BLaER1 treated with 17β-estradiol and CSF1 and Interleukin-3, amounts not matched to agents 10 nM and 100 nM (cell line): Measurements from ENCODE around the gene ZNF12.

ENCODE experiments used
- H3K27ac ChIP-seq, 11 experiments: shearing (Covaris generic); formaldehyde crosslinking; 2 replicates each; pipeline ENCODE4 v1.8.1; 2022
- H3K27me3 ChIP-seq, 11 experiments: shearing (Covaris generic); formaldehyde crosslinking; 2 replicates each; pipeline ENCODE4 v1.8.1; 2022
- H3K36me3 ChIP-seq, 11 experiments: shearing (Covaris generic); formaldehyde crosslinking; 2 replicates each; pipeline ENCODE4 v1.8.1; 2022
- H3K4me1 ChIP-seq, 10 experiments: shearing (Covaris generic); formaldehyde crosslinking; 2 replicates each; pipeline ENCODE4 v1.8.1; 2022
- H3K4me2 ChIP-seq, 11 experiments: shearing (Covaris generic); formaldehyde crosslinking; 2 replicates each; pipeline ENCODE4 v1.8.1; 2022
- H3K4me3 ChIP-seq, 10 experiments: shearing (Covaris generic); formaldehyde crosslinking; 2 replicates each; pipeline ENCODE4 v1.8.1; 2022
- H3K9ac ChIP-seq, 11 experiments: shearing (Covaris generic); formaldehyde crosslinking; 2 replicates each; pipeline ENCODE4 v1.8.1; 2022
- H3K9me3 ChIP-seq, 11 experiments: shearing (Covaris generic); formaldehyde crosslinking; replicated peaks in 1 of 11; 2 replicates each; pipeline ENCODE4 v1.8.1; 2022
- H4K20me1 ChIP-seq, 11 experiments: shearing (Covaris generic); formaldehyde crosslinking; 2 replicates each; pipeline ENCODE4 v1.8.1; 2022
- Cebpa-rat ChIP-seq, 11 experiments: shearing (Covaris generic); IDR thresholded peaks; 2 replicates each; pipeline ENCODE4 v1.8.1; 2022

ZNF12 gene

DNA sequence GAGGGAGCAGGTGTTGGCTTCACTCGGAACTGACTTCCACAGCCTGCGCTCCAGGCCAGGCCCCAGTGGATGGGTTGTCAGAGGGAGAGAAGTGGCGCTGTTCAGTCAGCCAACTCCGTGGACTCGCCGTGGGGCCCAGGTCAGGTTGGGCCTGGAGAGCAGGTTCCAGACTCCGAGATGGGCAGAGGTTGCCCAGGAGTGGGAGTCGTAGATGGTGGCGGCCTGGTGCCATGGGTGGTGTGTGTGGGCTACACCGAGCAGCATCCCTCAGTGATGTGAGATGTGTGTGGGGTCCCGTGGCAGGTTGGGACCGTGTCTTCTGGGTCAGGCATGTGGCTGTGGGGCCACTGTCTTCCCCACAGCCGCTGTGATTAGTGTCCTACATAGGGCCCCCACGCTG lies 59.2 kb downstream of the ZNF12 start:
- H3K27ac ChIP-seq: no peak overlapping the region
- H4K20me1 ChIP-seq: peaks cover 43 to 83% (median 71%) of the 10 kb centered on the region in 11 experiments
- H3K9me3 ChIP-seq: peaks cover 31 to 54% (median 37%) of the 10 kb centered on the region in 11 experiments
- no peak overlapping the region for H3K4me2 ChIP-seq
- TF ChIP-seq Cebpa-rat (IDR thresholded peaks at IDR 0.05): no peak
- peaks cover 97 to 100% (median 100%) of the 10 kb centered on the region in 11 experiments for H3K36me3 ChIP-seq
- peaks cover 0 to 17% (median 15%) of the 10 kb centered on the region in 10 experiments; a peak in 13 of 20 replicates for H3K4me1 ChIP-seq
- no peak overlapping the region for H3K4me3 ChIP-seq
- H3K27me3 ChIP-seq: no peaks in the 10 kb centered on the region
- H3K9ac ChIP-seq: no peak overlapping the region

DNA sequence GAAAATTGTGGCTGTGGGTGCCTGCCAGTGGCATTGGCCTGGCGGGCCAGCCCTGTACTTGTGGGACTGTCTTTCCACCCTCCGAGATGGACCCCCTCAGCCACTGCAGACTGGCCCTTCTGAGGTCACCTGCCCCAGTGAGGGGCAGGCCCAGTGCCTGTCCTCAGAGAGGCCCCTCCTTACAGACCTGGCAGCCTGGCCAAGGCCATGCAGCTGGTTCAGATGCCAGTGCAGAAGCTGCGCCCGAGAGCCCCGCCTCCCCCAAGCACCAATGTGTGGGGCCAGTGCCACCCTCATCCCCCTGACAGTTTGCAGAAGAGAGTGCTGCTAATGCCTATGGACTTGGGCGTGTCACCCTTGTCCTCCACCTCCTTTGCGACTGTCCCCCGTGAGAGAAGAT lies 59.7 kb downstream of the ZNF12 start:
- peaks cover 0 to 17% (median 15%) of the 10 kb centered on the region in 10 experiments; a peak in 13 of 20 replicates for H3K4me1 ChIP-seq
- H3K27me3 ChIP-seq: no peaks in the 10 kb centered on the region
- H3K9me3 ChIP-seq: peaks cover 27 to 49% (median 32%) of the 10 kb centered on the region in 11 experiments
- no peak overlapping the region for H3K27ac ChIP-seq
- peaks cover 48 to 87% (median 76%) of the 10 kb centered on the region in 11 experiments for H4K20me1 ChIP-seq
- peaks cover 97 to 100% (median 100%) of the 10 kb centered on the region in 11 experiments for H3K36me3 ChIP-seq
- no peak for TF ChIP-seq Cebpa-rat (IDR thresholded peaks at IDR 0.05)
- H3K4me3 ChIP-seq: no peak overlapping the region
- H3K4me2 ChIP-seq: no peak overlapping the region
- H3K9ac ChIP-seq: 0 out of 22 replicates have a peak overlapping the region, but pooled peaks of 1 of the 11 experiments have one; percentile 8

DNA sequence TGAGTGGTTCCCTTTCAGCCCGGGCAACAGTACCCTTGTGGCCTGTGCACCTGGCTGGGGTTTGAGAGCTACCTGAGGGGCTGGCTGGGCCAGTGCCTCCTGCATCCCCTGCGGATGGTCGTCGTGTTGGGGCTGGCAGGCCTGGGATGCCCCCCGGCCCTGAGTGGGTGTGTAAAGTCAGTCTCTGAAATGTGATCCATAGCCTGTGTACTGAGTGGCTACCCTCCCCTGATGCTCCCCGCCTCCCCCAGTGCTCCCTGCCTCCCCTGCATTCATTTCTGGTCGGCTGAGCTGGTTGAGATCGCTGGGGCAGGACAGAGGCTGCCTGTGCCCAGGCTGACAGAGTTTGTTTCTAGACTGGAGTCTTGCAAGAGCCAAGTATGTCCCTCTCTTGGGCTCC lies 60.3 kb downstream of the ZNF12 start:
- no peak for TF ChIP-seq Cebpa-rat (IDR thresholded peaks at IDR 0.05)
- H3K36me3 ChIP-seq: peaks cover 97 to 100% (median 100%) of the 10 kb centered on the region in 11 experiments
- no peak overlapping the region for H3K27ac ChIP-seq
- H3K27me3 ChIP-seq: no peaks in the 10 kb centered on the region
- no peak overlapping the region for H3K4me3 ChIP-seq
- peaks cover 0 to 17% (median 15%) of the 10 kb centered on the region in 10 experiments; a peak in 13 of 20 replicates for H3K4me1 ChIP-seq
- peaks cover 21 to 43% (median 26%) of the 10 kb centered on the region in 11 experiments for H3K9me3 ChIP-seq
- H4K20me1 ChIP-seq: peaks cover 54 to 94% (median 82%) of the 10 kb centered on the region in 11 experiments
- H3K4me2 ChIP-seq: no peak overlapping the region
- H3K9ac ChIP-seq: no peak overlapping the region

DNA sequence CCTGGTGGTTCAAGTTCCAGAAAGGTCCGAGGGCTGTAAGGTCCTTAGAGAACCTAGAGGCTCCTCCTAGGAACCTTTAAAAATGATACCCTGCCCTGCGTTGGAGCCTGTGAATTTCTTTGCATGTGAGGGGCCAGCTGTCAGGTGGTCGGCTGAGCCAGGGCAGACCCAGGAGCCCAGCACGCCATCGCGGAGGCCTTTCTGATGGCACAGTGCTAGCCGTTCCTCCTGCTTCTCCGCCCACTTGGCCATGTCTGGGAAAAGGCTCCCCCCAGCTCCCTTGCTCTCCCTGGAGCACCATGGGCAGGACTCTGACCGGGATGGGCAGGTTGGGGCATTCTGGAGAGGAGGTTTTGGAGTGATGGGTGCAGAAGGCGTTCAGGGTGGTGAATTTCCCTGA lies 62.0 kb downstream of the ZNF12 start:
- Histone ChIP-seq H3K27ac (no peak overlapping the region), H3K4me1 (peaks cover 9 to 26% (median 22%) of the 10 kb centered on the region in 10 experiments), H4K20me1 (peaks cover 72 to 100% (median 93%) of the 10 kb centered on the region in 11 experiments), H3K4me3 (no peak overlapping the region), H3K36me3 (peaks cover 96 to 100% (median 100%) of the 10 kb centered on the region in 11 experiments), H3K9ac (no peak overlapping the region), H3K9me3 (peaks cover 3 to 27% (median 9%) of the 10 kb centered on the region in 11 experiments), H3K27me3 (no peaks in the 10 kb centered on the region), H3K4me2 (no peak overlapping the region)
- TF ChIP-seq Cebpa-rat (IDR thresholded peaks at IDR 0.05): no peak

DNA sequence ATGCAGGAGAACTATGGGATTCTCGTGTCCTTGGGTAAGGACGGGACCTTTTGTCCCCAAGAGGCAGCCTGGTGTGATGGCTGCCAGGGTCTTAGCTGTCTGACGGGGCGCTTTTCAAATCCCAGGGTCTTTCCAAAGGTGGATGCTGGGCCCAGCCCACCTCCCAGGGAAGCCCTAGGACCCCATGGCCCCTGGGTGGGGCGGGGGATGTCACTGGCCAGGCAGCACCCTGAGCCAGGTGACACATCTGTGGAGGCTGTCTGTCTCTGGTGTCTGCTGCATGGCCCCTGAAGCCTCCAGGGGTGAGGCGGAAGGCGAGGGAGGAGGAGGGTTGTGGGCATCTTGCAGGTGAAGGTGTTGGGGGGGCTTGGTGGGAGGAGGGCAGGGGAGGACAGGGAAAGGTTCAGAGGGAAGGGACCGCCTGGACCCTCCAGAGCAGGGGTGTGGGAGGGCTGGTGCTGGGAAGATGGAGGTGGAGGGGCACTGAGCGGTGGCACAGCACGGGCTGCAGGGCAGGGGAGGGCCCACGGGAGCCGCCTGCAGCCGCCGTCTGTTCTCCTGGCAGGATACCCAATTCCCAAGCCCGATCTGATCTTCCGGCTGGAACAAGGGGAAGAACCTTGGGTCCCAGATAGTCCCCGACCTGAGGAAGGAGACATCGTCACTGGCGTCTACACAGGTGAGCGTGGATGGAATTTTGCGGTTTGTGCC lies 62.7 kb downstream of the ZNF12 start:
- Histone ChIP-seq H3K9me3 (peaks cover 0 to 23% (median 2%) of the 10 kb centered on the region in 11 experiments; a peak in 13 of 22 replicates), H3K4me2 (no peak overlapping the region), H3K9ac (no peak overlapping the region), H3K4me3 (no peak overlapping the region), H3K4me1 (peaks cover 16 to 28% (median 23%) of the 10 kb centered on the region in 10 experiments), H3K27me3 (no peaks in the 10 kb centered on the region), H3K36me3 (peaks cover 96 to 100% (median 100%) of the 10 kb centered on the region in 11 experiments), H4K20me1 (peaks cover 72 to 100% (median 97%) of the 10 kb centered on the region in 11 experiments), H3K27ac (no peak overlapping the region)
- TF ChIP-seq Cebpa-rat (IDR thresholded peaks at IDR 0.05): no peak

DNA sequence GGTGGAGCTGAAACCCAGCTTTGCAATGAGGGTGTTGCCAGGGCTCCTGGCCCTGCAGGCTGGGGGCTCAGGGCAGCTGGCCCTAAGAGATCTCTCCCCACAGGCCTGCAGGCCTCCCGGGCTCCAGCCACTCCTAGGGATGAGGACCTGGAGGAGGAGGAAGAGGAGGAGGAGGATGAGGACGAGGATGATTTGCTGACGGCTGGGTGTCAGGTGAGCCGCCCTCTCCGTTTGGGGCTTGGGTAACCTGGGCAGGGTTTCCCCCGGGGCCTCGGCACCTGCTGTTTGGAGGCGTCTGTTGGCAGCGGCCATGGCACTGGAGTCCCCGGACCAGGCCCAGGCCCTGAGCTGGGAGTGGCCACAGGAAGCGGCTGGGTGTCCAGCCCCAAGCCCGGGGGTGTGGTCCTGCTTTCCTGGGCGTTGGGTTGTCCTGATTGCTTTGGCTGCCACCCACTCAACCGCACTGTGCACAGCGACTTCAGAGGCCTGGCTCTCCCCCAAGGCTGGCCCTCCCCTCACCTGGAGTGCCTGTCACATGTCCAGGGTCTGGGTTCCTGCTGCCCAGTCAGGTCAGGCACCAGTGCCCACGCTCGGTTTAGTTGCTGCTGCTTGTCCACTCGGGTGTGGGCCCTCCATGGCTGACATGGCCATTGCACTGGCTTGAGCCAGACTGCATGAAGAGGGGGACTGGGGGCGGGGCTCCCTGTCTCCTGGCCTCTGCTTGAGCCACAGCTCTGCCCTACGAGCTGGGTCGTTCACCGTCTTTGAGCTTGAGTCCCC lies 63.7 kb downstream of the ZNF12 start:
- no peak overlapping the region for H3K4me2 ChIP-seq
- H4K20me1 ChIP-seq: peaks cover 70 to 100% (median 94%) of the 10 kb centered on the region in 11 experiments

DNA sequence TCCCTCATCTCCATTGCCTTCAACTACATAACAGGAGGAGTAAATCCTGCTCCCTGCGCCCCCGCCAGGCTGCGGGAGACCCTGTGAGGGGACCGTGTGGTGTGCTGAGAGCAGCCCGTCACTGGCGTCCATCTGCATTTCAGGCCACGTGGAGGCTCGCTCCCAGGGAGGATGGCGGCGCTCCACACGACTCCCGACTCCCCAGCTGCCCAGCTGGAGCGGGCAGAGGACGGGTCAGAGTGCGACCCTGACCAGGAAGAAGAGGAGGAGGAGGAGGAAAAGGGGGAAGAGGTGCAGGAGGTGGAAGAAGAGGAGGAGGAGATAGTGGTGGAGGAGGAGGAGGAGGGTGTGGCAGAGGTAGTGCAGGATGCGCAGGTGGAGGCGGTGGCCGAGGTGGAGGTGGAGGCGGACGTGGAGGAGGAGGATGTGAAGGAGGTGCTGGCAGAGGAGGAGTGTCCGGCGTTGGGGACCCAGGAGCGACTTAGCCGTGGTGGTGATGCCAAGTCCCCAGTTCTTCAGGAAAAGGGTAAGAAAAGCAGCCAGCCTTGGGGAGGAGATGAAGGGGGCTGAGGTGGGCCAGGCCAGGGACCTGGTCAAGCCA lies 64.4 kb downstream of the ZNF12 start:
- H3K4me2 ChIP-seq: no peak overlapping the region
- no peak overlapping the region for H3K4me3 ChIP-seq
- H4K20me1 ChIP-seq: peaks cover 63 to 99% (median 86%) of the 10 kb centered on the region in 11 experiments
- no peak overlapping the region for H3K9ac ChIP-seq
- no peak for TF ChIP-seq Cebpa-rat (IDR thresholded peaks at IDR 0.05)
- H3K4me1 ChIP-seq: peaks cover 24 to 32% (median 28%) of the 10 kb centered on the region in 10 experiments
- peaks cover 84 to 89% (median 87%) of the 10 kb centered on the region in 11 experiments for H3K36me3 ChIP-seq
- no peak overlapping the region for H3K27ac ChIP-seq
- H3K27me3 ChIP-seq: no peaks in the 10 kb centered on the region
- peaks cover 0 to 12% (median 0%) of the 10 kb centered on the region in 11 experiments; a peak in 3 of 22 replicates for H3K9me3 ChIP-seq

More for the DNA sequence above, 63.7 kb downstream of the ZNF12 start:
- peaks cover 91 to 96% (median 94%) of the 10 kb centered on the region in 11 experiments for H3K36me3 ChIP-seq
- H3K27ac ChIP-seq: no peak overlapping the region
- peaks cover 0 to 13% (median 0%) of the 10 kb centered on the region in 11 experiments; a peak in 7 of 22 replicates for H3K9me3 ChIP-seq
- peaks cover 24 to 28% (median 27%) of the 10 kb centered on the region in 10 experiments for H3K4me1 ChIP-seq
- no peaks in the 10 kb centered on the region for H3K27me3 ChIP-seq
- no peak overlapping the region for H3K9ac ChIP-seq
- no peak overlapping the region for H3K4me3 ChIP-seq
- no peak for TF ChIP-seq Cebpa-rat (IDR thresholded peaks at IDR 0.05)

DNA sequence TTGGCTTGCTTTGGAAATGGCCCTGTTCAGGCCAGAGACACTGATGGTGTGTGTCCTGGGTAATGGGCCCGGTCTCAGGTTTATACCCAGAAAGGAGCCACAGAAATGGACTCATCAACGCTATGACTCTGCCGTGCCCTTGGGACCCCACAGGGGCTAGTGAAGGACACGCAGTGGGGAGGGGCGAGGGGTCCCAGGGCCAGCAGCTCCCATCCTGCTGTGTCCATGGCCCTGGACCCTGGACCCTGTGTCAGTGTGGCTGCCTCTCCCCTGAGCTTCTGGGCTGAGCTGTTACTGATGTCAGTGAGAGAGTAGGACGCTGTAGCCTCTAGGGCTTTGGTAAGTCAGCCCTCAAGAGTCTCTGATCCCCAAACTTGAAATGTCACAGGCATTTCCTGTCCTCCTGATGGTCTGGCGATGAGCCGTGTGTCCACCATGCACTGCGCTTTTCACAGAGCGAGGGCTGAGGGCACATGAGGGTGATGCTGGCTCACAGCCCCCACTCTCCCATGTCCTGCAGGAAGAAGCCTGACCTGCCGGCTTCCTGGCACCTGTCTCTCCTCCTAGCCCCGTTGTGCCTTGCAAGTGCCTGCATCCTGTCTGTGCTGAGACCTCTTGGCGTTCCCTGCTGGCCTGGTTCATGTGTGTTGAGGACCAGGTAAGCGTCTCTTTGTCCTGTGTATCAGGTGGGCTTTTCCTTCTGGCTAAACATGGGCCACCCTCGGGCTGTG lies 65.3 kb downstream of the ZNF12 start:
- peak overlapping the region in 1 of 11 experiments; percentile 91; a peak in 1 of 22 replicates for H3K27ac ChIP-seq
- H3K4me1 ChIP-seq: peaks cover 28 to 38% (median 32%) of the 10 kb centered on the region in 10 experiments
- H3K4me2 ChIP-seq: 0 out of 22 replicates have a peak overlapping the region, but pooled peaks of 1 of the 11 experiments have one; percentile 92
- peaks cover 75 to 81% (median 79%) of the 10 kb centered on the region in 11 experiments for H3K36me3 ChIP-seq
- H3K4me3 ChIP-seq: no peak overlapping the region
- H3K9ac ChIP-seq: no peak overlapping the region; a peak in 1 of 22 replicates
- no peaks in the 10 kb centered on the region for H3K27me3 ChIP-seq
- peaks cover 0 to 13% (median 0%) of the 10 kb centered on the region in 11 experiments; a peak in 9 of 22 replicates for H3K9me3 ChIP-seq
- H4K20me1 ChIP-seq: peaks cover 55 to 91% (median 78%) of the 10 kb centered on the region in 11 experiments
- TF ChIP-seq Cebpa-rat (IDR thresholded peaks at IDR 0.05): no peak
